NCI-H2081 (cell line): ENCODE measurements around the gene IFTAP.
"Not testable (repeated sequence)": the region's sequence is repeated elsewhere in the genome, so short reads cannot be mapped to it uniquely, and the experiment has no call there.

Experiments used
- DNase-seq, 2 experiments: peaks; one replicate each; lab custom pipeline; 2025; lab: John Stamatoyannopoulos, UW

Gene IFTAP

DNA sequence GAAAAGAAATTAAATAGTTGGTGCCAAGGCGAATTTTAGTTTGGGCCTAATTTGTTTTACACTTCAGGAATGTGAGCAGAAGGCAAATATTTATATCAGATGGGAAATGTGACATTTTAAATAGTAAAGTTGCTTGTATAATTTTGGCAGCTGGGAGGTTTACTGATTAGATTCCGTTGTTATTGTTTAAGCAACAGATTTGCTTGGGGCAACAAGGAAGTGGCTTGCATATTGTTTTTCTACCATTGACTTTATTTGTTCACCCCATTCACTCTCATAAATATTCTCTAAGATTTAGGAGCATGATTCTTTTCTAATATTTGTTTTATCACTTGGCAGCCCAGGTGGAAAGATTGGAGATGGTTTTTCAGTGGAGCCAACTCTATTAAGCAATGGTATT, 44.3 kb downstream of the IFTAP start:
- DNase-seq: no peak

DNA sequence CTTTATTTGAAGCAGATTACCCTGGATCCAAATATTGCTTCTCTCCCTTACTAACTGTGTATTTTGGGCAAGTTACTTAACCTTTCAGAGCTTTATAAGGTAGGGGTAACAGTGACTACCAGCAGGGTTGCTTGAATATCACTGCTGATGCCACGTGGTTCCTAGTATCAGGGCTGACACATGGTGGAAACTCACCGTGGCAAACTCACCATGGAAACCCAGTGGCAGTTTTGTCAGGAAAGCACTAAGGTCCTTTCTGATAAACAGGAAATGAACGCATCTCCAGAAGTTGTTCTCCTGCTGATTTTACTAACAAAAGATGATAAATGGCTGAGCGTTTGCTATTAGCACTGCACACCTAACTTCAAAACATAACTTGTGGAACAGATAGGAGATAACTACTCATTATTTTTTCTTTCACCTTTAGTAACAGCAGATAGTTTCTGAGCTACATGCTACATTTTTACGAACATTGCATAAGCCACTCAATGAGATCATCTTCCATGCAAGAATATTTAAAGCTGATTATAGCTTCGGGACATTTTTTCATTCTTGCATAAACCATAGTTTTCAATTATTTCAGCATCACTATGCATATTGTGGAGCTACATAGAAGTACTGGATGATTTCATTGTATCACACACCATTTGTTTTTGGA, 63.4 kb downstream of the IFTAP start:
- DNase-seq: no peak

DNA sequence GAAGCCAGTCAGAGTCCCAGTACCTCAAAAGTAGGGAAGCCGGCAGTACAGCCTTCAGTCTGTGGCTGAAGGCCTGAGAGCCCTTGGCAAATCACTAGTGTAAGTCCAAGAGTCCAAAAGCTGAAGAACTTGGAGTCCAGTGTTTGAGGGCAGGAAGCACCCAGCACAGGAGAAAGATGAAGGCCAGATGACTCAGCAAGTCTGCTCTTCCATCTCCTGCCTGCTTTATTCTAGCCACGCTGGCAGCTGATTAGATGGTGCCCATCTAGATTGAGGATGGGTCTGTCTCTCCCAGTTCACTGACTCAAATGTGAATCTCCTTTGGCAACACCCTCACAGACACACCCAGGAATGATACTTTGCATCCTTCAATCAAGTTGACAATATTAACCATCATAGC, 67.1 kb downstream of the IFTAP start:
- DNase-seq: not testable (repeated sequence)

DNA sequence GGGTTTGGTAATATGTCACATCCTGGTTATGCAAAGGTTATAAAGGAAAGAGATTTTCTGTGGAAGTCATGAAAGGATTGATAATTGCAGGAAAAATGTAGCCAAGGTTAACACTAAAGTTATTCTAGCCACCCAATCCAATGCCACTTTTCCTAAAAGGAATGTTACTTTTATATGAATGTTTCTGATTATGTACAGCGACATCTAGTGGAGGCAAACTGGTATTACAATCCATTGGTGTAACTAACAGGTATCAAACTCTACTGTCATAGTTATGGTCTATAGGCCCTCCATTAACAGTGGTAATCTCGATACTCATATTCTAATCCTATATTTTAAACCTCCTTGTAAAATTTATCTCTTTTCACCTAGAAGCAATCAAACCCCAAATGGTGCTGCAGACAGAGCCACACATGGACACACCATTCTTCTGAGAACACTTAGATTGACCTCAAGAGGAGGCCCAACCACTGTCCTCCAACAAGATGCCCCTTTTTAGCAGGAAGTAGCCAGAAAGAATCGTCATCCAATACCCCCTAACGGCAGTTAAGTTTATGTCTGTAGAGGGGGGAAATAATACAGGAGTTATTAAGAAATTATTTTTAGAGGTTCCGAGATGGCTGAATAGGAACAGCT, 78.6 kb downstream of the IFTAP start:
- DNase-seq: peak; percentile 34 to 35

DNA sequence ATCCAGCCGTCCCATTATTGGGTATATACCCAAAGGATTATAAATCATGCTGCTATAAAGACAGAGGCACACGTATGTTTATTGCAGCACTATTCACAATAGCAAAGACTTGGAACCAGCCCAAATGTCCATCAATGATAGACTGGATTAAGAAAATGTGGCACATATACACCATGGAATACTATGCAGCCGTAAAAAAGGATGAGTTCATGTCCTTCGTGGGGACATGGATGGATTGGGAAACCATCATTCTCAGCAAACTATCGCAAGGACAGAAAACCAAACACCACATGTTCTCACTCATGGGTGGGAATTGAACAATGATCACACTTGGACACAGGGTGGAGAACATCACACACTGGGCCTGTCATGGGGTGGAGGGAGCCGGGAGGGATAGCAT, 85.2 kb downstream of the IFTAP start:
- not testable (repeated sequence) for DNase-seq

DNA sequence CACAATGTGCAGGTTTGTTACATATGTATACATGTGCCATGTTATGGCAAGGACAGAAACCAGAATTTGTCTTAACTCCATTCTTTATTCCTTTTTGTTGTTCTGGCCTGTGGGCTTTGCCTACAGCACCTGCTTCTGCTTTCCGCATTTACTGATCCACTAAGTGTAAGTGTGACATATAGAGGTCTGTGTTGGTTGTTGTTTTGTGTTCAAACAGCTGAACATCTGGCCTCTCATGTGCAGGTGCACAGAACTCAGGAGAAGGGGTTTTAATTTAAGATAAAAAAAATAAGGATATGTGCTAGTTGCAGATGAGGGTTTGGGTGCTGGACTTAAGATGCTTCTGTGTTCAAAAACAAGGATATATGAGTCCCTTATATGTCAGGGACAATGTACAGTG, 89.5 kb downstream of the IFTAP start:
- no peak for DNase-seq

DNA sequence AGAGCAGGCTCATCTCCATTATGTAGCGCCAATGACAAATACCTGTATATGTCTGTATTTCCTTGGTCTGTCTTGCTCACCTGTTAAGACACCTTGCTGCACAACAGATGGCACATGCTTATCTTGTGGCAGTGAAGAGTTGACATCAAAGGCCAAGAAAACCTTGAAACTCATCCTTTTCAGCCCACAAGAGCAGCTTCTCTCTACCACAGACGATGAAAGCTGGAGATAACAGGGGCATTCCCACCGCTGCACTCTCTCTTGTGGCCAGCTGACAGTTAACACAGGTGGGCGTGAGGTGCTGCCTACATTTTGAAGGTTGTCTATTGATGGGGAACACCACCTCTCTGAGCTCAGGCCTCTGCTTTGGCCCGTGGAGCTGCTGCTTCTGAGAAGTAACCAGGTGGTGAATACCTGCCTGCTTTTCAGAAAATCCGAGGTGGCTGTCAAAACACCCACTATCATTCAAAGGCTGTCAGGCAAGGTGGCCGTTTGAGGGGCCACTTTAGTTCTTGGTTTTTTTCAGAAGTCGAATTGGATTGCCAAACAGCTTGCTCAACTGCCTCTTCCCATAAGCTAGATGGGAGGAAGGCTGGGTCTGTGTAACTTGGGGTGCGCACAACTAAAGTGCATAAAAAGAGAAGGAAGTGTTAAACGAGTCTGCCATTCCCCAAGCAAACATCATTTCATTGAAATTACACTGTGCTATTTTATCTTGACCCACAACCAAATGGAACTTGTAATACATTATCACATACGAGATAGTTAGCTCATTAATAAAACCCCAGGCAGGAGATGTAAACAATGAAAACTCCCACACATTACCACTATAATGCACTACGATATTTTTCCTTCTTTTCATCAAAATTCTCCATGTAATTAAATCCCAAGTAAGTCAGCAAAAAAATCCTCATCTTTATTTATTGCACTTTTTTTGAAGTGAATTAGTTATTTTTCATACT, 90.8 kb downstream of the IFTAP start:
- DNase-seq: no peak

DNA sequence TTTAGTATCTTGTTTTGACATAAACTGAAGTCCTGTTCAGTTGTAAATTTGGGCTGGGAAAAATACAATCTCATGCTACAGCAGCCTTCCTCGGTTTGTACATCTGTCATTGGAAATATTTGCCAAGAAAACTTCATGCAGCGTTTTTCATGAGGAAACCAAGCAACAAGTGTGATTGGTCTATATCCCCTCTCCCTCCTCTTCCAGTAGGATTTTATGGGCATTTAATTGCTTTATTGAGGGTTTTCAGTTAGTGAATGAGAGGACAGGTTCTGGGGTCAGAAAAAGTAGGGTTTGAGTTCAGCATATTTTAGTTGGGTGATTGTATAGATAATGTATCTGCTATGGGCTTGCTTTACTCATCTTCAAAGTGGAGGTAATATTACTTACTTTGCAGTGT, 93.8 kb downstream of the IFTAP start:
- no peak for DNase-seq

DNA sequence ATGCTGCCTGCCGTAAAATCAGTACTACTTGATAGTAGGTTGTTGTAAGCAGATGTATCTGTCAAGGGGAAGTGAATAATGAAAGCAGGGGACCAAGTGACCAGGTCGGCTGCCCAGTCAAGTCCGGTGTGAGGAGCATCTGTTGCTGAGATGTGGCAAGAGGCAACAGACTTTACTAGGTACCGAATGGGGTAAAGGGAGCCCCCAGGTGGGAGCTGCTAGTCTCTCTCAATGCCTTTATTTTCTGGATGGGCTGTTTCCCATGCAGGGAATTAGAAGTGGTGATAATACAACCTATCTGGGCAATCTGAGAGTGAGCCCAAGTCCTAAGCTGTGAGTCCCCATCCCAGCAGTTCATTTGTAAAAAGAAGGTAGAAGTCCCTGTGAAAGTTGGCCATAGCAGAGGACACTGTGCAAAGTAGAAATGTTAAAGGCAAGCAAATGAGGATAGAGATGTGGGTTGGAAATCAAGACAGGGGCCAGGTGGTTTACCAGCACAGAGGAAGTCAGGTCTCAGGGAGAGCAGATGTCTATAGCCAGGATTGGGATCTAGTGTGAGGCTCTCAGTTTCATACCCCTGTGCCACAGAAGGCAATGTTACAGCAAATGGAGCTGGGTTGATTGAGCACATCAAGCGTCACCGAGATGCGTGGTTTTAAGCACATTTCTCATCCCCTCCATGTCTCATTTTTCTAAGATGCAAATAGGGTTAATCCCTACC, 94.4 kb downstream of the IFTAP start:
- DNase-seq: no peak

DNA sequence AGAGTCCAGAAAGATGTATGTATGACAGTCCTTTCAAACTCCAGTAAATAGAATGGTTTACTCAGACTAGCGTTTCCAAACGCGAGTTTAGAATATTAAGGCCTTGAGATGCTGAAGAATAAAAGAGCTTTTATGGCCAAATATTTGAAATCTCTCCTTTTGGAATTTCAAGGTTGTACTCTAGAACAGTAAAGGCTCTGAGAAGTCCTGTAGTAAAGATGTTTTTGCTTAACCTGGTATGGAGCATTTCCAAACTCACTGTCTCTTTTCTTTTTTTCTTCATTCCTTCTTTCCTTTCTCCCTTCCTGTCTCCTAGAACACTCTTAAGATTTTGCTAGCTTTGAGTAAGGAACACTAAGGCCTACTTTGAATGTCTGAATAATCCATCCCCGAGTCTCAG, 95.1 kb downstream of the IFTAP start:
- no peak for DNase-seq

DNA sequence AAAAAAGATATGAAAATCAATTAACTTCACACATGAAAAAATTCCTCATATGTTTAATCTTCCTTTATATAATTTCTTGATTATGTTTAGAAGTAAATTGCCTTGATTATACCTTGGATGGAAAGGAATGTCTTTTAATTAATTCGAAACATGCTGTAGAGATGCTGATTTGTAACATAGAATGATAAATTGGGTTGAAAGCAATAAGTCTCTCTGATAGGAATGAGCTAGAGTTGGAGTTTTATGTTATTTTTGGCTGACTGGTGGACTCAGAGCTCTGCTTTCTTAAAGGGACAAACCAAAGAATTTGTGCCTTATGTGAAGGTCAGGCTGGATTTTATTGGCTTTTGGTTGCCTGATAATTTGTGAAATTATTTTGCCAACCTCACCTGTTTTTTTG, 98.4 kb downstream of the IFTAP start:
- DNase-seq: no peak

DNA sequence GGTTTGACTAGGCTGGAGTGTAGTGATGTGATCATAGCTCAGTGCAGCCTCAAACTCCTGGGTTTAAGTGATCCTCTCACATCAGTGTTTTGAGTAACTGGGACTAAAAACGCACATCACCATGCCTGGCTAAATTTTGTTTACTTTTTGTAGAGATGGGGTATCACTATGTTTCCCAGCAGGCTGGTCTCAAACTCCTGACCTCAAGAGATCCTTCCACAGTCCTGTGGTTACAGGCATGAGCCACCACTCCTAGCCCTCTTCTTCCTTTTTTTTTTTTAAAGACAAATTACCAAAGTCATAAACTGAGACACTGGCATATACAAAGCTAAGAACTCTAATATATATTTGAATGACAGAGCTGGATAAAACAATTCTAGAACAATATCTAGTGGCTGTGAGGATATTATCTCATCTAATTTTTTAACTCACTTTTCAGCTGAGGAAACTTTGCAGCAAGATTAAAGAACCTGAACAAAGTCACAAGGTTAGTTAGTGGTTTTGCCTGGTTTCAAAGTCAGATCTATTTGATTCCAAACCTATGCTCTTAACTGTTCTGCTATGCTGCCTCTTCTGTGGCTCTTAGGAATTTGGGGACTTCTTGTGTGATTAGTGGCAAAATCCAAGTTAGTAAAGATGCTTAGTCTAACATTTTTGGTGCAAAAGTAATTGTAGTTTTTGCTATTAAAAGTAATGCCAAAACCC, 99.0 kb downstream of the IFTAP start:
- DNase-seq: no peak

DNA sequence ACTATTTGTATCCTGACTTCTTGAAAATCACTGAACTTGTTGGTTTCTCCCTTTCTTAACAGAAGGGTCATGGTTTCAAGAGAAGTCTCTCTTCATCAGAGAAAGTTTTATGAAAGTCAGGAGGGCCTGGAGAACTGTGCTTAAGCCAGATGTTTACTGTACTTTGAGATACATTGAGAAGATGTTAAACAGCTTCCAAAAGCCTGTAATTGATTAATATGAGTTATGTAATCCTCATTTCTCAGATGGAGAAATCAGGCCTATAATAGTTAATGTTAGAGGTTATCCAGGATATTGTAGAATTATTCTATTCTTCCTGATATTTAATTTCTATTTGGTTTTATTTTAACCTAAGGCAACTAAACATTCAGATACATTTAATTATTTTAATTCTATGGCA, 100.8 kb downstream of the IFTAP start:
- no peak for DNase-seq

DNA sequence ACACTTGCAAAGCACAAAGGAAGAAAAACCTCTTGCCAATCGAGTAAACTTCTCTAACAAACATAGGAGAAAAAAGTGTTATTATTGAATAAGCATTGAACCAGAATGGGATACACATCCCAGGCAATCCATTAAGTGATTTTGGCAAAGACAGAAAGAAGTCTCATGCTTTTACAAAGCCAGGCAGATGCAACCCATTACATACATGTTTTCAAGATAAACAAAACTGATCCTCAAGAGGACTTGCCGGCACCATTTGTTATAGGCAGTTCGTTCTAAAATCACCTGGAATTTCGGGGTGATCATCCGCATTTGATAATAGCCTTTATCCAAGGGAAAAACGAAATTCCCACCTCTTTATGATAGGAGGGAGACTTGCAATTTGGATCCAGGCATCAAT, 101.3 kb downstream of the IFTAP start:
- no peak for DNase-seq

DNA sequence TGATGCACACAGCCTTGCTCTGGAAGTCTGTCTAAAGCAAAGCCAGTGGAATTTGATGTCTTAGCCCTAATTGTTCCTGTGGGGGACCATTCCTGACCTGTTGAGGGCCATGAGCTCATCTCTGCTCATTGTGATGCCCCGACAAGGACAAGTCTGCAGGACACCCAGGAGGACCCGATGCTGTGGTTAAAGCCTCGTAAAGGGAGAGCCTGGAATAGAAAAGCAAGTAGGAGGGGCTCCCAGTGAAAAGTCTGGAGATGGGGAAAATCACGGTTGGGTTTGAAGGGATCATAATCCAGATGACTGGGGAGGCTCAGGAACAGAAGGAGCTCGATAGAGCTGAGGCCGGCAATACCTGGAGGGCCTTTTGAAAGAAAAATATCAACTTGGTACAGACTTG, 102.2 kb downstream of the IFTAP start:
- DNase-seq: no peak

DNA sequence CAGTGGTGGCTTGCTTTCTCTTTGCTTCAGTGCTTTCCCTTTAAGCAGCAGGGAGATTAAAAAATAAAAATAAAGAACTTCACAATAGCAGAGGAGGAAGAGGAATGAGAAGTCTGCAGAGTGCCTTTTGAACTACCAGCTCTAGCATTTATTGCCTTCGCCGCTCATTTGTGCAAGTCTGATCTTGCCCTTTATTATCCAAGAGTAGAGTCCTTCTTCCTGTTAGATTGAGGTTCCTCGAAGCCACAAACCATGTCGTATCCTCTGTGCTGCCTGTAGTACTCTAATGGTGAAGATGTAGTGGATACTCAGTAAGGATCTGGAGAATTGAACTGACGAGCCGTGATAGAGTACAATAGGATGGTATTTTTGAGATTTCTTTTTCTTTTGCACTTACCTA, 105.0 kb downstream of the IFTAP start:
- no peak for DNase-seq

DNA sequence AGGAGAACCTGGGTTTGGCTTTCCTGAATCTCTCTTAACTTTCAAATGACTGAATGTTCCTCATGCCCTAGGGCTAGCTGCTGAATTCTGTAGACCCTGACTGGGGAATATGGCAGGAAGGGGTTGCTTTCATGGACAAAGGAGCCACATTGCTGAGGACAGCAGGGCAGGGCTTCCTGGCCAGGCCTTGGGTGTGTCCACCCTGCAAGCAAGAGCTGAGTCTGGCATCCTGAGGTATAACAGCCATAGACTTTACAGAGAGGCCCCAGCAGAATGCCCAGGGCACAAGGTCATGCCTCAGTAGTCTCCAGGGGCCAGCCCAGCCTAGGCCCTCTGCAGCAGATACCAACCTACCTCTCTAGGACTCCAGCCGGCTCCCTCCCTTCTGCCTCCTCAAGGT, 105.9 kb downstream of the IFTAP start:
- no peak for DNase-seq

DNA sequence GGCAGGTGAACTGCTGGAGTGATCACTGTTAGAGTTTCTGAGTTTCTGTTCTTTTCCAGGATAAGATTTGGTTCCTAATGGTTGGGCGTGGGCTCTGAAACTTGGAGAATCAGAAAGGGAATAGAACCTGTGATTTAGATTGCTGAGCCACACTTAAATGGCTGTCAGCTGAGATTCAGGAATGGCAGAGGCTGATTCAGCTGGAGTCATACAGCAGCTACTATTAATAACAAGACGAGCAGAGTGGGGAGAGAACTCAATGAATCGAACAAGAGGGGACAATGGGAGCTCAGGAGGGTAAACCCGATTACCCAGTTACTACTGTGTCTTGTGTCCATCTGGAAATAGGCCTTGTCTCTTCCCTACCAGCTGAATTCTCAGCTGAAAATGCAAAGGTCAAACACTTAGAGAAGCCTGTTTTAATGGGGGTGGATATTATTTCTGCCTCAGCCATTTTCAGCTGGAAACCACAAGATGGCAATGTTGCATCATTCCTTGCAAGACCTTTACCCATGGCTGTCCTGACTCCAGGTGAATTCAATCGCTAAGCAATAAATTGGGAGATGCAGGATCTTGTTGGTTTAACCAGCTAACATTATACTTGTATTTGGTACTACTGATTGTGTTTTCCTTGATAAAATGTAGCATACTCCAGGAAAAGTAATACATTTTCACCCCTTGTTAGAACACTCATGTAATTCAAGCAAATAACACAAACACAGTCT, 108.2 kb downstream of the IFTAP start:
- peak; percentile 61 to 69 for DNase-seq

DNA sequence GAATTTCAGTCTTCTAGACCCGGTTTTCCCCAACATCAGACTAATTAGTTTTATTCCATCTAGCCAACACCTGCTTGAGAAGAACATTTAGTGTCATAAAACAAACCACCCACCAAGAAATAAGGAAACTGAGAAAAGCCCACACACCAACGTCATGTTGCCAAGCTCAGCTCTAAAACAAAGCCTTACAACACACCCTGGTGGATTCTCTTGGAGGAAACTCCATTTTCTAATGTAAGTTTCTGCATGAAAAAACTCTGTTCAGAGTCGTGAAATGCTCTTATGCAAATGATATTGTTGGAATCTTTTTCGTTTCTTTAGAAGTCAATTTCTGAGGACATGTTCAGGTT, 108.7 kb downstream of the IFTAP start:
- DNase-seq: no peak
